ENCODE results near the gene DHRS3.

DNA sequence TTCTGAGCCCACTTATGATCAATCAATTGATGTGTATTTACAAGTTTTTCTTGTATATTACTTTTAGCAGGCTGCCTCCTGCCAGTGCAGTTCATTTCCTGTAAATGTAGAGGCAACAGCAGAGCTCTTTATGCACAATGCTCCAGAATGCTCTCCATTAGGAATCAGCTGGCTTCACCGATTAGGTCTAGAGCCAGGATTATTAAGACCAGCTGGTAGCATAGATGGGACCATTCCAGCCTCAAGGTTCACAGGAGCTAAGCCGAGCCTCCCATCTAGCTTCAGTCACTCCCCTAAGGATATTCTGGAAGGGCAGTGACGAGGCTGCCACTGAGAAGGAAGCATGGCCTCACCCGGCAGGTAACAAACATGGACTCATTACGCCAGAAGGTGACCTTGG, 36.8 kb downstream of the DHRS3 start:
- TF ChIP-seq, protein P1, sequence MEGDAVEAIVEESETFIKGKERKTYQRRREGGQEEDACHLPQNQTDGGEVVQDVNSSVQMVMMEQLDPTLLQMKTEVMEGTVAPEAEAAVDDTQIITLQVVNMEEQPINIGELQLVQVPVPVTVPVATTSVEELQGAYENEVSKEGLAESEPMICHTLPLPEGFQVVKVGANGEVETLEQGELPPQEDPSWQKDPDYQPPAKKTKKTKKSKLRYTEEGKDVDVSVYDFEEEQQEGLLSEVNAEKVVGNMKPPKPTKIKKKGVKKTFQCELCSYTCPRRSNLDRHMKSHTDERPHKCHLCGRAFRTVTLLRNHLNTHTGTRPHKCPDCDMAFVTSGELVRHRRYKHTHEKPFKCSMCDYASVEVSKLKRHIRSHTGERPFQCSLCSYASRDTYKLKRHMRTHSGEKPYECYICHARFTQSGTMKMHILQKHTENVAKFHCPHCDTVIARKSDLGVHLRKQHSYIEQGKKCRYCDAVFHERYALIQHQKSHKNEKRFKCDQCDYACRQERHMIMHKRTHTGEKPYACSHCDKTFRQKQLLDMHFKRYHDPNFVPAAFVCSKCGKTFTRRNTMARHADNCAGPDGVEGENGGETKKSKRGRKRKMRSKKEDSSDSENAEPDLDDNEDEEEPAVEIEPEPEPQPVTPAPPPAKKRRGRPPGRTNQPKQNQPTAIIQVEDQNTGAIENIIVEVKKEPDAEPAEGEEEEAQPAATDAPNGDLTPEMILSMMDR (IDR thresholded peaks at IDR 0.05), result no peak
- TF ChIP-seq POLR2A (IDR thresholded peaks at IDR 0.05) (no peak), POLR2AphosphoS5 (IDR thresholded peaks at IDR 0.05) (no peak)

Measured in suprapubic skin (tissue), 4 donors.